ENCODE data around the gene KLK4. TPM values are rescaled to one million over a fixed set of nuclear protein-coding genes. Genes with fewer than 3 reads are reported as not detected.

The KLK4 gene
- total and polyA plus RNA-seq, 2 of the 13 experiments (the other 11 are each of a cell fraction or from before 2014, with no cell fraction given): not detected

DNA sequence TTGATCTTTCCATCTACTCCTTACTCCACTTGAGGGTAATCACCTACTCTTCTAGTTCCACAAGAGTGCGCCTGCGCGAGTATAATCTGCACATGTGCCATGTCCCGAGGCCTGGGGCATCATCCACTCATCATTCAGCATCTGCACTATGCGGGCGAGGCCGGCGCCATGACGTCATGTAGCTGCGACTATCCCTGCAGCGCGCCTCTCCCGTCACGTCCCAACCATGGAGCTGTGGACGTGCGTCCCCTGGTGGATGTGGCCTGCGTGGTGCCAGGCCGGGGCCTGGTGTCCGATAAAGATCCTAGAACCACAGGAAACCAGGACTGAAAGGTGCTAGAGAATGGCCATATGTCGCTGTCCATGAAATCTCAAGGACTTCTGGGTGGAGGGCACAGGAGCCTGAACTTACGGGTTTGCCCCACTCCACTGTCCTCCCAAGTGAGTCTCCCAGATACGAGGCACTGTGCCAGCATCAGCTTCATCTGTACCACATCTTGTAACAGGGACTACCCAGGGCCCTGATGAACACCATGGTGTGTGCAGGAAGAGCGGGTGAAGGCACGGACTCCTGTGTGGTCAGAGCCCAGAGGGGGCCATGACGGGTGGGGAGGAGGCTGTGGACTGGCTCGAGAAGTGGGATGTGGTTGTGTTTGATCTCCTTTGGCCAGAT, 40.6 kb downstream of the KLK4 start:
- in situ Hi-C loops (cut with HindIII; ENCODE audit: extremely low pct_ligation_motif_present, low pct_unique_long_range_greater_than_20kb): no loop called here
- no TSS peak for BruUV-seq (replicated peaks)
- Histone ChIP-seq H3K36me3 (replicated peaks in 1 of 2; ENCODE audit: control insufficient read depth in 1 of 2, insufficient read depth in 2 of 2, low read length in 2 of 2) (no peaks in the 10 kb centered on the region), H3K27me3 (ENCODE audit: control insufficient read depth in 1 of 2, insufficient read depth in 2 of 2, low read length in 2 of 2) (peaks cover 5 to 27% of the 10 kb centered on the region in 2 experiments; a peak in 4 of 5 replicates), H3K79me2 (ENCODE audit: insufficient read depth, low read length) (no peaks in the 10 kb centered on the region), H2AFZ (ENCODE audit: low read length) (no peak overlapping the region), H4K20me1 (ENCODE audit: insufficient read depth, low read length) (no peaks in the 10 kb centered on the region), H3K27ac (ENCODE audit: extremely low read length, insufficient read depth, low read length) (no peak overlapping the region), H3K4me3 (replicated peaks in 1 of 3; ENCODE audit: insufficient read depth in 1 of 3, low read depth in 2 of 3, low read length in 3 of 3) (peak overlapping the region in 1 of 3 experiments; percentile 5; a peak in 1 of 6 replicates), H3K4me2 (ENCODE audit: low read depth, low read length) (peak overlapping the region; percentile 35; the same call in 1 of the 2 replicates), H3K9ac (ENCODE audit: insufficient read depth, low read depth, low read length) (no peak overlapping the region), H3K4me1 (ENCODE audit: insufficient read depth, low read length) (no peaks in the 10 kb centered on the region), H3K9me3 (ENCODE audit: low read length) (no peaks in the 10 kb centered on the region)
- peak; percentile 59 for ATAC-seq
- DNase-seq (ENCODE audit: low spot score): peak; percentile 12
- ChIA-PET CTCF (ENCODE audit: low intra/inter-chr PET ratio, low total read pairs) (no interaction called here), POLR2A (interaction anchor here (1.2 kb wide), 1 partner anchor 66 kb away, joined by 3 read pairs; no protein-coding TSS in a partner anchor)
- WGBS (ENCODE audit: low lambda C conversion rate): 34% methylated on average over 19 of the region's 26 CpGs
- no peak for FAIRE-seq
- intact Hi-C loops (cut with micrococcal nuclease; ENCODE audit: unreplicated experiment): no loop called here
- TF ChIP-seq ZFY (CRISPR knock-in tag; IDR thresholded peaks at IDR 0.05) (0 out of 2 replicates have a peak, but pooled peaks have one; percentile 20), POLR2AphosphoS2 (IDR thresholded peaks at IDR 0.05; ENCODE audit: low read depth, low read length) (no peak), PRPF4 (IDR thresholded peaks at IDR 0.05; ENCODE audit: low read depth, low read length, poor library complexity, severe bottlenecking) (no peak), TBL1XR1 (IDR thresholded peaks at IDR 0.05; ENCODE audit: borderline replicate concordance, low read length, partially characterized antibody) (no peak), ZBTB21 (CRISPR knock-in tag; IDR thresholded peaks at IDR 0.05) (0 out of 2 replicates have a peak, but pooled peaks have one; percentile 62), MEF2D (CRISPR knock-in tag; IDR thresholded peaks at IDR 0.05) (no peak), XBP1 (CRISPR knock-in tag; IDR thresholded peaks at IDR 0.05) (no peak), GTF3A (CRISPR knock-in tag; conservative IDR thresholded peaks at IDR 0.05) (no peak), ZNF34 (CRISPR knock-in tag; IDR thresholded peaks at IDR 0.05; ENCODE audit: borderline replicate concordance) (no peak), BRCA1 (CRISPR knock-in tag; IDR thresholded peaks at IDR 0.05) (no peak), GABPB1 (CRISPR knock-in tag; IDR thresholded peaks at IDR 0.05) (peak; percentile 47; the same call in 1 of the 2 replicates), GATAD1 (CRISPR knock-in tag; IDR thresholded peaks at IDR 0.05) (peak; percentile 52; the same call in 1 of the 2 replicates)
- TF ChIP-seq, protein P1, sequence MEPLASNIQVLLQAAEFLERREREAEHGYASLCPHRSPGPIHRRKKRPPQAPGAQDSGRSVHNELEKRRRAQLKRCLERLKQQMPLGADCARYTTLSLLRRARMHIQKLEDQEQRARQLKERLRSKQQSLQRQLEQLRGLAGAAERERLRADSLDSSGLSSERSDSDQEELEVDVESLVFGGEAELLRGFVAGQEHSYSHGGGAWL (CRISPR knock-in tag; IDR thresholded peaks at IDR 0.05): no peak
- TF ChIP-seq, protein P2, sequence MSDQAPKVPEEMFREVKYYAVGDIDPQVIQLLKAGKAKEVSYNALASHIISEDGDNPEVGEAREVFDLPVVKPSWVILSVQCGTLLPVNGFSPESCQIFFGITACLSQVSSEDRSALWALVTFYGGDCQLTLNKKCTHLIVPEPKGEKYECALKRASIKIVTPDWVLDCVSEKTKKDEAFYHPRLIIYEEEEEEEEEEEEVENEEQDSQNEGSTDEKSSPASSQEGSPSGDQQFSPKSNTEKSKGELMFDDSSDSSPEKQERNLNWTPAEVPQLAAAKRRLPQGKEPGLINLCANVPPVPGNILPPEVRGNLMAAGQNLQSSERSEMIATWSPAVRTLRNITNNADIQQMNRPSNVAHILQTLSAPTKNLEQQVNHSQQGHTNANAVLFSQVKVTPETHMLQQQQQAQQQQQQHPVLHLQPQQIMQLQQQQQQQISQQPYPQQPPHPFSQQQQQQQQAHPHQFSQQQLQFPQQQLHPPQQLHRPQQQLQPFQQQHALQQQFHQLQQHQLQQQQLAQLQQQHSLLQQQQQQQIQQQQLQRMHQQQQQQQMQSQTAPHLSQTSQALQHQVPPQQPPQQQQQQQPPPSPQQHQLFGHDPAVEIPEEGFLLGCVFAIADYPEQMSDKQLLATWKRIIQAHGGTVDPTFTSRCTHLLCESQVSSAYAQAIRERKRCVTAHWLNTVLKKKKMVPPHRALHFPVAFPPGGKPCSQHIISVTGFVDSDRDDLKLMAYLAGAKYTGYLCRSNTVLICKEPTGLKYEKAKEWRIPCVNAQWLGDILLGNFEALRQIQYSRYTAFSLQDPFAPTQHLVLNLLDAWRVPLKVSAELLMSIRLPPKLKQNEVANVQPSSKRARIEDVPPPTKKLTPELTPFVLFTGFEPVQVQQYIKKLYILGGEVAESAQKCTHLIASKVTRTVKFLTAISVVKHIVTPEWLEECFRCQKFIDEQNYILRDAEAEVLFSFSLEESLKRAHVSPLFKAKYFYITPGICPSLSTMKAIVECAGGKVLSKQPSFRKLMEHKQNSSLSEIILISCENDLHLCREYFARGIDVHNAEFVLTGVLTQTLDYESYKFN (CRISPR knock-in tag; conservative IDR thresholded peaks at IDR 0.05): no peak
